Daoy (cell line): ENCODE measurements around the gene CACNG4. TPM values are rescaled to one million over a fixed set of nuclear protein-coding genes. Genes with fewer than 3 reads are reported as not detected.

ENCODE experiments used
- DNase-seq: peaks from one replicate; pipeline ENCODE4 v3.0.0-alpha.2; 2015; ENCODE audit warnings: low read depth
- total RNA-seq: library from RNA; depleted of rRNA; stranded (reverse); fragments of >200 nt; shearing (Covaris generic); gene quantifications from 2 replicates; pipeline ENCODE4 v1.2.3, GENCODE V29; 2014

Gene CACNG4
- total RNA-seq, 1 experiment from 2014 or later, result 0.63 TPM

- peak; percentile 40 for DNase-seq
These were observed 20.0 kb upstream of the CACNG4 start for GRCh38 chr17:66944351-66945146.

GRCh38 chr17:66945147-66945835 is 19.2 kb upstream of the CACNG4 start:
- DNase-seq, result peak; percentile 52

GRCh38 chr17:66946251-66946650 is 18.3 kb upstream of the CACNG4 start:
- DNase-seq, result no peak

GRCh38 chr17:66947311-66947710 is 17.2 kb upstream of the CACNG4 start:
- no peak for DNase-seq

- no peak for DNase-seq
These were observed 16.3 kb upstream of the CACNG4 start for GRCh38 chr17:66948061-66948750.

- DNase-seq, result peak; percentile 45
These were observed 15.0 kb upstream of the CACNG4 start for GRCh38 chr17:66949501-66949900.

GRCh38 chr17:66950325-66950724 is 14.2 kb upstream of the CACNG4 start:
- no peak for DNase-seq

GRCh38 chr17:66950886-66951604 is 13.5 kb upstream of the CACNG4 start:
- DNase-seq, result no peak

- no peak for DNase-seq
These were observed 12.9 kb upstream of the CACNG4 start for GRCh38 chr17:66951605-66951953.

GRCh38 chr17:66952031-66952524 is 12.4 kb upstream of the CACNG4 start:
- DNase-seq, result peak; percentile 94

GRCh38 chr17:66952681-66953629 is 11.6 kb upstream of the CACNG4 start:
- DNase-seq, result no peak

GRCh38 chr17:66953630-66954020 is 10.9 kb upstream of the CACNG4 start:
- DNase-seq, result no peak

GRCh38 chr17:66954632-66955031 is 9.9 kb upstream of the CACNG4 start:
- no peak for DNase-seq

- no peak for DNase-seq
These were observed 8.7 kb upstream of the CACNG4 start for GRCh38 chr17:66955821-66956220.

GRCh38 chr17:66956941-66957340 is 7.6 kb upstream of the CACNG4 start:
- DNase-seq, result no peak

GRCh38 chr17:66957343-66957742 is 7.2 kb upstream of the CACNG4 start:
- no peak for DNase-seq

- no peak for DNase-seq
These were observed 6.4 kb upstream of the CACNG4 start for GRCh38 chr17:66957951-66958579.

GRCh38 chr17:66959641-66960375 is 4.7 kb upstream of the CACNG4 start:
- no peak for DNase-seq

- no peak for DNase-seq
These were observed 3.9 kb upstream of the CACNG4 start for GRCh38 chr17:66960613-66961012.

- DNase-seq, result no peak
These were observed 992 bp upstream of the CACNG4 start for GRCh38 chr17:66963521-66963908.
